HUDEP-2 (cell line): Measurements from ENCODE around the gene TTC39B.

Source experiments
- DNase-seq, 76 experiments: peaks; one replicate each; lab custom pipeline; 2025; ENCODE audit not compliant: unreplicated experiment in 76 of 76; lab: John Stamatoyannopoulos, UW

TTC39B gene

DNA sequence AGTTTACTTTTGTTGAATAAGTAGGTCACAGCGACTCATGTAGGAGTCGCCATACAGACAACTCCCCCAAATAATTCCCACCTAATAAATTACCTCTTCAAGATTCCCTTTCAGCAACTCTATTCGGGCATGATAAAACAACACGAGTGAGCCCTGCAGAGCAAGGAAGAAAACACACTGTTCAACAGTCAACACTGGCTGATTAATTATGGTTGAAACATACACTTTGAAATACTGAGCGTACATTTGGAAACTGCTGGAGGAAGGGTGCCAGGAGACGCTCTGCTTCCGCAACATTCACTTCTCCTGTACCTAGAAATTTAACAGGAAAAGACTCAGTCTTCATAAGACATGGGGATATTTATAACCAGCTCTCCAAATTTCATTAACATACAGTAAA is 117.5 kb downstream of the TTC39B start:
- no peak for DNase-seq

DNA sequence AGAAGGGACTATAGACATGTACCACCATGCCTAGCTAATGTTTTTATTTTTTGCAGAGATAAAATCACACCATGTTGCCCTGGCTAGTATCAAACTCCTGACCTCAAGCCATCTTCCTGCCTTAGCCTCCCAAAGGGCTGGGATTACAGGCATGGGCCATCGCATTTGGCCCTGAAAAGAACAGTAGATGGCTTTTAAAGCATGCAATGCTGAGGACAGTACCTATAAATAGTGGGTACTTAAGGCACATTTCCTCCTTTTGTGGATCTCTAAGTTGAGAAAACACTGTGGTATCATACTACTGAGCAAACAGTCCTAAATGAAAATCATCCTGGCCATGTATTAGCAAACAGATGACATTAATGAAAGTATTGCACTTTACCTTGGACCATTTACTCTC is 119.4 kb downstream of the TTC39B start:
- no peak for DNase-seq

DNA sequence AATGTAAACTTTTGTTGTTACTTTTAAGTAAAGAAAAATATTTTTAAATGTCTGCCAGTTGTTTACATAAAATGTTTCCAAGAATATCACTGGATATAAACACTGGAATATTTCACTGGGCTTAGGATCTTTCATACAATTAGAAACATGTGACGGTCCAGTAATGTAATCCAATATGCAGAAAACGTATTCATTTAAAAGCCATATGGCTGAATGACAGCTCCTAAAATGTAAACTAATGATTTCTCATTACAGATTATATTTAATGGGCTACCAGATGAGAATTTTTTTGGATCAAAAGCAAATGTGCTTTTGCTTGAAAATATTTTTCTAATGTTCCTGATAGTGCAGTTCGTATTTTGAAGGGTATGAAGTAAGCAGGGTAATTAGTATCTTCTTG is 124.3 kb downstream of the TTC39B start:
- no peak for DNase-seq

DNA sequence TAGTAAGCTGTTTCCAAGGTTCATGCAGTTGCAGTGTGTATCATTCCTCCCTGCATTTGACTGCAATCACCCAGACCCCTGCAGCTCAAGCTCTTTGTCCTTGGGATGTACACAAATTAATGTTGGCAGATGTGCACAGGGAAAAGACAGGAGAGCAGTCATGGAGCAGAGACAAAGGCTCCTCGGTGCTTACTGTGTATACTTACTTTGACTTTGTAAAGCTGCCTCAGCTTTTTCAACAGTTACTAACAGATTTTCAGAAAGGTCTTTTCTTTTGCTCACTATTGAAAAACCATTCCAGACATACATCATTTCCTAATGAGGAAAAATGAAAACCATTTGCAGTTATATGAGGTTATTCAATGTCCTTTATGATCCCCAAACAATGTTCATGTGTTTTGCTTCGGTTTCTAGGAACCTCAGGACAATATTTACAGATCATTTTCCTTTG is 124.9 kb downstream of the TTC39B start:
- DNase-seq = no peak

DNA sequence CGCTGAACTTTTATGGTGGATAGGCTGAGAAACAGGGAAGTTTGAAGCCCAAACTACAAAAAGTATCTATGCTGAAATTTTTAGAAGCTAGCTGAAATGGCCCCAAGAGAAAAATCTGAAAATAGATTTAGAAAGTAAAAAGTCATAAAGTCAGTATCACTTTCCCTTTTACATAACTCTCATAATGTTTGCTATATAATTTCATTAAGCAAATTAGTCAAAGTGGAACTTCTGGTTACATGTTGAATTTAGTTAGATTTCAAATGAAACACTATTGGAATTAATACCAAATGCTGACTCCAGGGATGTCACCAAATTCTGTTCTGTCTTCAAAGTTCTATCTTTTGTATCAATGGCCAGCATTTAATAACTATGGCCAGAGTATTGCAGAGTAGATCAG is 126.9 kb downstream of the TTC39B start:
- no peak for DNase-seq

DNA sequence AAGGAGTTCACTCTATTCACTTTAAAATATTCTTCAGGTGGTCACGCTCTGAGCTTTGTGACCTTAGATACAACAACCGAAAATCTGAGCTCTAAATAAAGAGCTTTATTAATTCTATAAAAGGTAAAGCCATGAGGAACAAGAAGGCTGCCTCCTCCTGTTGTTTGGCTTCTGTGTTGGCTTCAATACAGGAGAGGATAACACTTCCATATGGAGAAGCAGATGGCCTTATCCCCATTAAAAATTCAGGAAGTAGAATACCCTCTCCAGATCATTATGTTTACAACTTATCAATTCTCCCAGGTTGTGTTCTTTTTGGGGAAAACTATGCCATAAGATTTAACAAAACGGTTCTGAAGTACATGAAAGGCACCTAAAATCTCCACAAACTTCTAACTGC is 128.4 kb downstream of the TTC39B start:
- no peak for DNase-seq

DNA sequence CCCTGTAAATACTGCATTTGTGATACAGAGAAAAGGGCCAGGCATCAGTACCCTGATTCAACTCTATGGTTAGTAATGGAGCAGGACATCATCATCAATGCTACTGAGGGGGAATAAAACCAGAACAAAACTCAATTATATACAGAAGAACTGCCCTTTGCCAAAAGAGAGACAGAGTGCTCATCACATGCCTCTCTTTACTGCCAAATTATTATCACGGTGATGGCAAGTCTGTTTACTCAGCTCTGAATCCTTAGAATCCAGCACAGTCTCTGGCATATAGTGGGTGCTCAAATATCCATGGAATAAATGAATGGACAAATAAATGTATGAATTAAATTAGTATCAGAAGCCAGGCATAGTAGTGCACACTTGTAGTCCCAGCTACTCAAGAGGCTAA is 130.2 kb downstream of the TTC39B start:
- no peak for DNase-seq

DNA sequence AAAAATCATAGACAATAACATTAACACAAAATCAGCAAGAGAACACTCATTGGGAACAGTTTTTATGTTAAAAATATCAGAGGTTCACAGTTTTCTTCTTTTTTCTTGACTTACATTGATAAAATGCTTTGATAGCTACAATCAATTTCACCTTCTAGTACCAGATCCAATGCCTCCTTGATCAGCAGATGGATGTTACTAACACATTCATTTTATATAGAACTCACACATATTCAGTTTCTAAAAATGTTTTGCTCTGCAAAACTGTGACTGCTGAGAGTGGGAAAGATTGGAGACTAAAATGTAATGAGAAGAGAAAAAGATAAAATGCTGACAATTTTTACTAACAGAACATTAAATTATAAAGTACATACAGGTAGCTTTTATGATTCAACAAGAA is 143.1 kb downstream of the TTC39B start:
- DNase-seq = no peak

DNA sequence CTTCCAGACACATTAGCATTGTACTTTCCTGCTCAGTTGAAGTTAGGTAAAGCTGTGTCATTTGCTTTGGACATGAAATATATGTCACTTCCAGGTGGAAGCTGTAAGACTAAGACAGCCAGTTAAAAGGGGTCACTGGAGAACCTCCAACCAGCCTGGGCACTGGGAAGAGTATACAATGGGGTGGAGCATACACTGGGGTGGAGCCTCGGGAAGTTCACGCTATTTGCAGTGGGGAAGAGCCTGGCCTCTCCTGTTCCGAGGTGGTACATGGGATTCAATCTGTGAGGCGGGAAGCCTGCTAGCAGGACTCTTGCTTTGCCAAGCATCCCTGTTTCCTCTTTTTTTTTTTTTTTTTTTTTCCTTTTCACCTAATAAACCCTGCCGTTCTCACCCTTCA is 145.3 kb downstream of the TTC39B start:
- no peak for DNase-seq

DNA sequence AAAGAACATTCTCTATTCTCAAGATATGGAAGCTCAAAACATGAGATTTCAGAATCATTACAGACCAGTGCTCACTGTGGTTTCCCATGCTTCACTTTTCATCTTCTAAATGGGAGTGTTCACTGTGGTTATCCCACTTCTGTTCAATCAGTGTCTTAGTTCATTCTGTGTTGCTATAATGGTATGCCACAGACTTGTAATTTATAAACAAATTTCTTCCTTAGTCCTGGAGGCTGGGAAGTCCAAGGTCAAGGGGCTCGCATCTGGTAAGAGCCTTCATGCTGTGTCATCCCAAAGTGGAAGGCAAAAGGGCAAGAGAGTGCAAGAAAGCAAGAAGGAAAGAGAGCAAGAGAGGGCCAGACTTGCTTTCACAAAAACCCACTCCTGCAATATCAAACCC is 146.3 kb downstream of the TTC39B start:
- no peak for DNase-seq

DNA sequence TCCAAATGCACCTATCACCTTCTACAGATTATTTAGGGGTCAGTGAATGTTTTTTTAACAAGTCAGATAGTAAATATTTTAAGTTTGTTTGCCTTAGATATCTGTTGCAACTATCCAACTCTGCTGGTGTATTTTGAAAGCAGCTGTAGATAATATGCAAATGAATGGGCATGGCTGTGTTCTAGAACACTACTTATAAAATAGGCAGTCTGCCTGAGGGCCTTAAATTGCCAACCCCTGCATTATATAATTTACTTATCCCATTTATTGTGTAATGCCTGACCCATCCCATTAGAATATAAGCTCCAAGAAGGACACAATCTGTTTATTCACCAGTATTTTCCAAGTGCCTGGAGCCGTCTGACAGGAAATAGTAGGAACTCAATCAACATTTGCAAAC is 149.0 kb downstream of the TTC39B start:
- no peak for DNase-seq

DNA sequence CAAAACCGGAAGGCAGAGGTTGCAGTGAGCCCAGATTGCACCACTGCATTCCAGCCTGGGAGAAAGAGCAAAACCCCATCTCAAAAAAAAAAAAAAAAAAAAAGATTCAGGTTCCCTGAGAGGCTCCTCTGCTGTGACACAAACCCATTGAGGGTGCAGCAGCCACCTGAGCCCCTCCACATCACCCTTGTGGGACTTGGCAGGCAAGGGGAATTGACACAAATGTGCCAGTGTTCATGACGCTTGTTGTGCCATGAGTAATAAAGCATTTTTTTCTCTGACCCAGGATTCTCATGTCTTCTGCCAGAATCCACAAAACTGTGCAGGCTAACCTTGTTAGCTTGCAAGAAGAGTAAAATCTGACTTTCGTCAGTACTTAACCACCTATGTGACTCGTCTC is 149.6 kb downstream of the TTC39B start:
- no peak for DNase-seq

DNA sequence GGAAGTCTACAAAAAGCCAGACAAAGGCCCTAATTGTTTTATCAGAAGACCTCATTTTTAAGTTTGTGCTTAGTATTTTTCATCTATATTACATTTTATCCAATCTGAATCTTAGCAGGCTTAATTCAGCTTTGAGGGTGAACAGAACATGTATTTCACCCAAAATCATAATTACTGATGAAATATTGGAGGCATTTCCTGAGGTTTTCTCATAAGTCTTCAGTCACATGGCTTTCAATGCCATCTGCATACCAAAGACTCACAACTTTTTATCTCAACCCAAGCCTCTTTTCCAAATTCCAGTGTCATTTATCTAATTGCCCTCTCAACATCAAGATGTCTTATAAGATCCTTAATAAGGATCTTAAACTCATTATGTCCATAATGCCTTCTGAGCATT is 150.8 kb downstream of the TTC39B start:
- DNase-seq = no peak

DNA sequence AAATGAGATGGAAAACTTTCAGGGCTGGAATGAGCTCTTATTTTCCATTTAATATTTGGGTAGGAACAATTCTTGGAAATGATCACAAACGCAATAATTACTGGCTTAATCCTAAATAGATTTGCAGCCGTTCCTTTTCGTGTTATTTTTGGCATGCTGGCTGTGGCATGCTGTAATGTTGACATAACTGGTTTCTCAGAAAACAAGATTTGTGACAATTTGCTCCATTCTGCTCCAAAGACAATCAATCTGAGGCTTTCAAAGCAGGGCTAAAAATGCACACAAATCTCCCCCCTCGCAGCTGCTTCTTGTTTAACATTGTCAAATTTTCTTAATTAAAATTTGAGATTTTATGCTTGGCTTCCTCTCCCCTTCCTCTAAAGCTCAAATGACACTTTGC is 151.2 kb downstream of the TTC39B start:
- no peak for DNase-seq

DNA sequence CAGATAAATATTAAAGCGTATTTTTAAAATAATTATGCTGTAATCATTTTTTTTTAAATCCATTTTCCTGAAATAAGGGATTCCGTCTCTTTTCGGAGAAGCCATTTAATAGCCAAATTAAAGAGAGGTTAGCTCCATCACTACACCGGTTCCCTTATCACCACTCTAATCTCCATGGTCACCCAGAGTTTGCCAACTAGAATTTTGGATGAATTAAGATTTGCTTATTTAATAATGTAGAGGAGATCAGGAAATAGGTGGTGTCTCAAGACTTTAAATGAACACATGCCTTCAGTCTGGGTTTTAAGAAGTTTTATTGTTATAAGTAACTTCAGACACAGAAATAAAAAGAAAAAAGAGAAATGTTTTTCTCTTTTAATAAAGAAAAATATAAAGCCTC is 151.7 kb downstream of the TTC39B start:
- no peak for DNase-seq

DNA sequence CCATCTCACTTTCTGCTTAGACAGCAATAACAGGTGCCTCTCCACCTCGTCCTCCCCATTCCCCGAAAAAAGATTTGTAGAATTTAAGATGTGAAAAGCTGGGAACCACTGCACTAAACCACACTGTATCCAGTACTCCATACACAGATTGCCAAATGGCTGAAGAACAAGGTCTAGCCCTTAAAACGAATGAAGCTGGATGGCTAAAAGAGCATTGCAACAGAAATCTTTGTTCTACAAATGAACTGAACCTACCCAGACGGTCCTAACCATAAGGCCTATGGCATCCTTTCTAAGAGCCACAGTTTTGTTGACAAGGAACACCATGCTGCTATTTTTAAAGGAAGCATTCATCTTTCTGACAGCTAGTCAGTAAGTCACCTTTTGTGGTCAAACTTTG is 152.3 kb downstream of the TTC39B start:
- DNase-seq = no peak

DNA sequence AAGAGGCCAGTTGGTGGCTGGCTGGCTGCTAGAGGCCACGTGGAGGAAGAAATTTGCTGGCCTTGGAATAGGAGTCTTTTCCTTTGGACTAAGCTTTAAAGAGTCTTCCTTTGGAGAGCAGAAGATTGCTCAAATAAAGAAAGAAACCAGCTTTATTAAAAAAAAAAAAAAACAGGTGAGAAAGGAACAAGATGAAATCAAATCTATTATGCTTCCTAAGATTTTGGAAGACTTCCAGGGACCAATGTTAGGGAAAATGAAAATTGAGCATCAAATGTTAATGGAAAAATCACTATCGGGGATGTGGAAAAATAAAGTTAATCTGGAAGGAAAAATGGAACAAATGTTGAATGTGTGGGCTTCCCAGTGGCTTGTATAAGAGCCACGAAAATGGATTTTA is 153.1 kb downstream of the TTC39B start:
- no peak for DNase-seq

DNA sequence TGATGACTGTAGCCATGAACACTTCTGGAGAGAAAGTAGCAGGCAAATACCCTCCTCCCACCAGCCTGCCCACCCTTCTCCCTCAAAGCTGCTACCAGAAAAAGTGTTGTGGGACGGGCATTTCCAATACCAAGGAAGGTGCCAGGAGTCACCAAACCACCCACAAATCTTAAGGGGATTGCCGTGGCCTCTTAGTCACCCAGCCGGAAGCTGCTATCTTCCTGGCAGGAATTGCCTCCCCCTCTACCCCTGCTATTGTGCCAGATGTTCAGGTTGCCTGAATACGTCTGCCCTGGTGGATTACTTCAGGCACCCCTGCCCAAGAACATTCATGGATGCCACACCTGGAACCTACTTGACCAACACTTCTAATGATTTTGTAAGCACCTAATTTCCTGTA is 156.1 kb downstream of the TTC39B start:
- DNase-seq = no peak

DNA sequence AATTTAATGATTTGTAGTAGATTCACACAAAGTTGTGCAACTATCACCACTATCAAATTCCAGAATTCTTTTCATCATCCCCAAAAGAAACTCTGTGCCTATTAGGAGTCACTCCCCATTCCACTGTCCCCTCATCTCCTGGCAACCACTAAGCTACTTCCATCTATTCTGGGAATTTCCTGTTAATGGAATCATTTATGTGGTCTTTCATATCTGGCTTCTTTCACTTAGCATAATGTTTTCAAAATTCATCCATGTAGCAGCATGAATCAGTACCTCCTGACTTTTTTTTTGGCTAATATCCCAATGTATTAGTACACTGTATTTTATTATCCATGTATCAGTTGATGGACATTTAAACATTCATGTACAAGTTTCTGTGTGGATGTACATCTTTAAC is 157.6 kb downstream of the TTC39B start:
- no peak for DNase-seq

DNA sequence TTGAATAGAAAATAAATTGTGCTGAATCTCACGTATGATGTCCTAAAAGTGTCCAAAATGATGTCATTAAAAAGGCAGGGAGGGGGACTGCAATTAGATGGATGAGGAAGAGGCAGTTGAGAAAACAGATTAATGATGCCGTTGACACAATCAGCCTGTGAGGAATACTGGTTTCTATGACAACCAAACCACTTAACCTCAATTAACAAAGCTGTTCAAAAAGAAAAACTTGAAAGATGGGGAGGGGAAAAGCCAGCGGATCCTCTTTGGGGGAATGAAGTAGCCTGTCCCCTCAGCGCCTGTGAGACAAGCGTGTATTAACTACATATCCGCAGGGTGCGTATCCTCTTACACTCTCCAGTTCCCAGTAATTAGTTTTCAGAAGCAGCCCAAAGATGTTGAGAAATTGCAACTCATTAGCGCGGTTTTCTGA is 160.7 kb downstream of the TTC39B start:
- no peak for DNase-seq

DNA sequence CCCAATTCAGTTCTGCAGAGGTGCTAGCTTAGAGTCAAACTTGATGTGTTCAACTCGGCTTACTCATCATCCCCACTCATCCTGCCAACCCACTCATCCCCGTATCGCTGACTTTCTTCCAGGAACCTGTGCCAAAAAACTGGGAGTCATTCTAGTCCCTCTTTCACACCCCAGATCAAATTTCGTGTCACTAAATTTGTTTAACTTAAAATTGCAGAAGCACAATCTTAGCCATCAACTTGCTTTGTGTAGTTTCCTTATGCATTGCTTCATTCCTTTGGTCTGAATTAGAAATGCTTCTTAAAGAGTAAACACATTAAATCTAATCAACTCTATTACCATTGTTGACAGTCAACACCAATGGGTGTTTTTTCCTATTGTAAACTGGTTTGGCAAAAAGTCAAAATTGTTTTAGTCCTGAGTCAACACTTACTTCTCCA is 162.4 kb downstream of the TTC39B start:
- peak in 1 of 76 experiments; percentile 0 for DNase-seq

DNA sequence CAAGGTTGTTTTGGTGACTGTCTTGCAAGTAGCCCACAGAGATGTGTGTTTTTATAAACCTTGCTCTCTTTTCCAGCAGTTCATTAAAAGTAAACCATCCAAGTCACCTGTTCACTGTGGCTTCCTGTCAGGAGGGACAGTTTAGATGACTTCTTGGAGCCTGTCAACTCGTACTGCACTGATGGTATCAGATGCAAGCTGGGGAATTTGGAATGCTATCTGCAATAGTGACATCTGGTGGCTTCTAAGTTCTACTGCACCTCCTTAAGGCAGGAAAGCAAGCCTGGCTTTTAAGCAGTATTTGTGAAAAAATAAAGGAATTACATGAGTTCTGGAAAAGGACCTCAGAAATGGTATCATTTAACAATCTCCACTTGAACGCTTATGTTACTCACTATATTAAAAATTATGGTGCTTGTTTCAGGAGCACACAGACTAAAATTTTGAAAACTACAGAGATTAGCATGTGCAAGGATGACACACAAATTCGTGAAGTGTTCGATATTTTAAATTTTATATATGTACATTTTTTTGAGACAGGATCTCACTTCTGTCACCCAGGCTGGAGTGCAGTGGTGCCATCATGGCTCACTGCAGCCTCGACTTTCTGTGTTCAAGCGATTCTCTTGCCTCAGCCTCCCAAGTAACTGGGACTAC is 164.0 kb downstream of the TTC39B start:
- peak in 23 of 76 experiments; percentile 2 to 40 (median 12) for DNase-seq

DNA sequence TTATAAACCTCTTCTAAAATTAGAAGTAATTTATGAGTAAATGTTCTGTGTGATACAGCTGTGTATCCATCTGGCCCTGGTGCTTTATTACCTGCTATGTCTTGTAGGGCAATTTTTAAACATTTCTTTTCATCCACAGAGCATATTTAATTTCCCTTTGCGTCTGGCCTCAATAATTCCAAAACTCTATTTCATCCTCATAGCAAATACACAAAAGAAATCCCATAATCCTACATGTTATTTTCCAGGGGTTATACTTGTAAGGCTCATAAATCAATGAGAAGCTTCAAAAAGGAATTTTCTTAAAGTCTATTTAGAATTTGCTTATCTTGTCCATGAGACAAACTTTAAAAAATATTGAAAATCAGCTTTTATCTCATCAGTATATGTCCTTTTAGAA is 167.0 kb downstream of the TTC39B start:
- DNase-seq = no peak
